GM06990 (cell line): ENCODE data around the gene DNAAF1.

Experiments used
- DNase-seq: peaks from one replicate; pipeline ENCODE4 v3.0.0-alpha.2; 2011; ENCODE audit not compliant: insufficient read length; ENCODE audit errors: extremely low read depth
- H3K27me3 ChIP-seq: replicated peaks from 2 replicates; pipeline ENCODE4 v1.6.0; 2011; ENCODE audit warnings: low read length; ENCODE audit not compliant: control insufficient read depth, insufficient read depth
- H3K36me3 ChIP-seq: 2 replicates; pipeline ENCODE4 v1.5.1; 2011; ENCODE audit warnings: low read length; ENCODE audit not compliant: control insufficient read depth, insufficient read depth
- H3K4me3 ChIP-seq: replicated peaks from 2 replicates; pipeline ENCODE4 v1.5.1; 2011; ENCODE audit warnings: low read depth, mild to moderate bottlenecking, control low read depth, low read length
- CTCF ChIP-seq: IDR thresholded peaks from 2 replicates; pipeline ENCODE4 v1.5.1; 2011; ENCODE audit warnings: low read length, control low read depth, mild to moderate bottlenecking, inconsistent platforms; ENCODE audit not compliant: insufficient read depth, poor library complexity, severe bottlenecking

DNAAF1 gene

DNA sequence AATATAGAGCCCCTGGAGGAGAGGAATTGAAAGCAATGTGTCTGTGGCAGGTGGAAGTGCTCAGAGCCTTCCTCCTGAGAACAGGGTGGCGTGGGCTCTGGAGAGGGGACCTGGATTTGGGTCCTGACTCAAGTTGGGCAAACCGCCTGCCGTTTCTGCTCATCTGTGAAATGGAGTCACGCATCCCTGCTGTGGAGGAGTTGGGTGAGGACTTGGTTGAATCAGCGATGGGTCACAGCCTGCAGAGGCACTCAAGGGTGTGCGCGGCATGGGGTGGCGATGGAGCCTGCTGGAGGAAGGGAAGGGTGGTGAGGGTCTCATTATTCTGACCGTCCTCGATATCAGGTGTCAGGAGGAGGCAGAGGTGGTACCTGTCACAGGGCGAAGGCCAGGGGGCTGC is 48.9 kb downstream of the DNAAF1 start:
- DNase-seq = no peak
- H3K36me3 ChIP-seq = no peaks in the 10 kb centered on the region
- no peak for TF ChIP-seq CTCF
- H3K4me3 ChIP-seq = peak overlapping the region; percentile 28
- no peaks in the 10 kb centered on the region for H3K27me3 ChIP-seq

DNA sequence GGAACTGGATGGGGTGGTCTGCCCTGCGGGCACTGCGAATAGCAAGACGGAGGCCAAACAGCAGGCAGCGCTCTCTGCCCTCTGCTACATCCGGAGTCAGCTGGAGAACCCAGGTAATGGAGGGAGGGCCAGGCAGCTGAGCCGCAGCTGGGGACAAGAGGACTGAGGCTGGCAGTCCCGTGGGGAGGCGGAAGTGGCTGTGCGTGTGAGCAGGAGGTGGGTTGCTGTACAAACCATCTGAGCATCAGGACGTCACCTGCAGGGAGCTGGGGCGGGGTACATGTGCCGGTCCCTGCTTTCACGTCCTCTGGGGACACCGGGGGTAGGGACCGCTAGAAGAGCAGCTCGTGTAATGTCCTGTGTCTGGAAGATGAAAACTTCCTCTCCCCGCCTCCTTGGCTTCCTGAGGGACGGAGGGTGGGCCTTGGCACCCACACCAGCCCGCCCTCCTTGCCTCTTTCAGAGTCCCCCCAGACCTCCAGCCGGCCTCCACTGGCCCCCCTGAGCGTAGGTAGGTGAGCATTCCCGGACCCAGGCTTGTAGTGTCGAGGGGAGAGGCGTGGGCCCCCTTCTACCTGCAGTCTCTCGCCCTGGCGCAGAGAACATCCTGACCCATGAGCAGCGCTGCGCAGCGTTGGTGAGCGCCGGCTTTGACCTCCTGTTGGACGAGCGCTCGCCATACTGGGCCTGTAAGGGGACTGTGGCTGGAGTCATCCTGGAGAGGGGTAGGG is 49.5 kb downstream of the DNAAF1 start:
- no peak for DNase-seq
- Histone ChIP-seq H3K36me3 (no peaks in the 10 kb centered on the region), H3K4me3 (peak overlapping the region; percentile 28), H3K27me3 (no peaks in the 10 kb centered on the region)
- peak; percentile 14 for TF ChIP-seq CTCF

DNA sequence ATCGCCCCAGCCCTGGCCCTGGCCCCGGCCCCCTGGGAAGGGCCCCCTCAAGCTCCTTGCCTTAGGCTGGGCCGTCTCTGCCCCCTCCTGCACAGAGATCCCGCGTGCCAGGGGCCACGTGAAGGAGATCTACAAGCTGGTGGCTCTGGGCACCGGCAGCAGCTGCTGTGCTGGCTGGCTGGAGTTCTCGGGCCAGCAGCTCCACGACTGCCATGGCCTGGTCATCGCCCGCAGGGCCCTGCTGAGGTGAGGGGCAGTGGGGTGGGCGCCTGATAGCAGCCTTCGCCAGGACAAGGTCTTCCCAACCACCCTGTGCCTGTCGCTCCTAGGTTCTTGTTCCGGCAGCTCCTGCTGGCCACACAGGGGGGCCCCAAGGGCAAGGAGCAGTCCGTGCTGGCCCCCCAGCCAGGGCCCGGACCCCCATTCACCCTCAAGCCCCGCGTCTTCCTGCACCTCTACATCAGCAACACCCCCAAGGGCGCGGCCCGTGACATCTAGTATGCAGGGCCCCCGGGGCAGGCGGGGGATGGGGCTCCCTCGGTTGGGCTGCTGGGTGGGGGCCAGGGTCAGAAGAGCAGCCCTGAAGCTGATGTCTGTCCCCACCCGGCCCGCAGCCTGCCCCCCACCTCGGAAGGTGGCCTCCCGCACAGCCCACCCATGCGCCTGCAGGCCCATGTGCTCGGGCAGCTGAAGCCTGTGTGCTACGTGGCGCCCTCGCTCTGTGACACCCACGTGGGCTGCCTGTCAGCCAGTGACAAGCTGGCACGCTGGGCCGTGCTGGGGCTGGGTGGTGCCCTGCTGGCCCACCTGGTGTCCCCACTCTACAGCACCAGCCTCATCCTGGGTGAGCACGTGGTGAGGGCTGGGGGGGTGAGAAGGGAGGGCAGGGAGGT is 50.3 kb downstream of the DNAAF1 start:
- no peak for DNase-seq
- H3K4me3 ChIP-seq = no peak overlapping the region
- H3K27me3 ChIP-seq = no peaks in the 10 kb centered on the region
- no peaks in the 10 kb centered on the region for H3K36me3 ChIP-seq
- no peak for TF ChIP-seq CTCF

DNA sequence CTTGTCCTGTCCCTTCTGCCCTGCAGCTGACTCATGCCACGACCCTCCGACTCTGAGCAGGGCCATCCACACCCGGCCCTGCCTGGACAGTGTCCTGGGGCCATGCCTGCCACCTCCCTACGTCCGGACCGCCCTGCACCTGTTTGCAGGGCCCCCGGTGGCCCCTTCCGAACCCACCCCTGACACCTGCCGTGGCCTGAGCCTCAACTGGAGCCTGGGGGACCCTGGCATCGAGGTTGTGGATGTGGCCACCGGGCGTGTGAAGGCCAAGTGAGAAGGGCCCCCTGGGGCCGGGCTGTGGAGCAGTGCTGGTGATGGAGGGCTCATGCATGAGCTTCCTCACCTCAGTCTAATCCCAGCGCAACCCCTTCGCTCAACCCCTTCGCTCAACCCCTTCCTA is 51.0 kb downstream of the DNAAF1 start:
- Histone ChIP-seq H3K4me3 (no peak overlapping the region), H3K36me3 (no peaks in the 10 kb centered on the region), H3K27me3 (no peaks in the 10 kb centered on the region)
- no peak for TF ChIP-seq CTCF
- no peak for DNase-seq

GRCh38 chr16:84196727-84197394 is 51.8 kb downstream of the DNAAF1 start:
- no peak overlapping the region for H3K4me3 ChIP-seq
- TF ChIP-seq CTCF = no peak

More at GRCh38 chr16:84196727-84197394, 51.8 kb downstream of the DNAAF1 start:
- DNase-seq = no peak
- Histone ChIP-seq H3K36me3 (no peaks in the 10 kb centered on the region), H3K27me3 (no peaks in the 10 kb centered on the region)
